Stimulated activated CD8-positive, alpha-beta memory T cell treated with anti-CD3 and anti-CD28 coated beads, Interleukin-15, amount 100 ng/mL, for 24 hours (primary cell): Measurements from ENCODE around the gene KIT.

ENCODE experiments used
- DNase-seq: peaks from one replicate; pipeline ENCODE4 v3.0.0-alpha.2; 2020; ENCODE audit warnings: low read depth

The KIT gene

DNA sequence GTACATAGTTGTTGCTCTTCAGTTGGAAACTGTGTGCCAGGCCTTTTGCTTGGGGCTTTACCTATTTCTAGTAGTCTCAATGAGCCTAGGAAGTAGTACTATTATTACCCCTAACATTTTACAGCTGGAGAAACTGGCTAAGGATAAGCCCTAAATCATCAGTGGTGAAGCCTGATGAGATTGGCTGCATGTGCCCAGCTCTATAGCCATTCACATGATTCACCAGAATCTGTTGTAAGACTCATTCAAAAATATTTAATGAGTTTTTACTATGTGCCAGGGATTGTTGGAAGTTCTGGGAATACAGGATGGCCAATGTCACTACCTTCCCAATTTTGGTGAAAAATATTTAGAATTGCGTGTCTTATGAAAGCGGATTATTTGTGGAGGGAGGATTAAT lies 2.8 kb downstream of the KIT start:
- DNase-seq, result no peak

DNA sequence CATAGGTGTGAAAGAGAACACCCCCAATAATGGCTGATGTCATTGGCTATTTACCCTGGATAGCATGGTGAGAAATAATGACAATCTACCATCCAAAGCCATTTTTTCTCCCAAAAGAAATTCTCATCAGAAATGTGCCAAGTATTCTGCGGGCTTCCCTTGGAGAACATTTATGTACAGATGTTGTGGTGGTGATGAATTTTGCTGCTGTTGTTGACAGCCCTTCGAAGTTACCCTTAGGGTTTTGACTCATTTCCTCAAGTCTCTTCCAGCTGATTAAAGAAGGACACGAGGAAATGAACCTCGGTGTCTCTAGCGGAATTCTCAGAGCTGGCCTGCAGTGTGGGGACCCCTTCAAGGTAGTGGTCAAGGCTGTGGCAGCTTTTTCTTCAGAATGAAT lies 3.4 kb downstream of the KIT start:
- no peak for DNase-seq

DNA sequence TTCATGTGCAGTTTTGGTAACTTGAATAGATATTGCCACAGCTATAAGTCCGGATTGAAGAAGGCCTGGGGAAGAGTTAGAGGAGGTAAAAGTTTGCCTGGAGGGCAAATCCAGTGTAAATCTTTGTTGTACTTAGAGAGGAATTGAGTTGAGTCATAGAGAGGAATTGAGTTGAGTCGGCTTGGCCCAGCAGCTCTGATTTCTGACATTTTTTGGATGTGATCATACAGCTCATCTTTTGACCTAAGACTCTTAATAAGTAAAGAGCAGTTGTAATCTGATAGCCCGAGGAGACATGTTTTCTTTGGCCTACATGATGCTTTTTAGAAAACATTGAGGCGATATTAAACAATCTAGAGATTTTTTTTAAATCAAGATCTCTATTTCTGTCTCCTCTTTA lies 3.9 kb downstream of the KIT start:
- no peak for DNase-seq

DNA sequence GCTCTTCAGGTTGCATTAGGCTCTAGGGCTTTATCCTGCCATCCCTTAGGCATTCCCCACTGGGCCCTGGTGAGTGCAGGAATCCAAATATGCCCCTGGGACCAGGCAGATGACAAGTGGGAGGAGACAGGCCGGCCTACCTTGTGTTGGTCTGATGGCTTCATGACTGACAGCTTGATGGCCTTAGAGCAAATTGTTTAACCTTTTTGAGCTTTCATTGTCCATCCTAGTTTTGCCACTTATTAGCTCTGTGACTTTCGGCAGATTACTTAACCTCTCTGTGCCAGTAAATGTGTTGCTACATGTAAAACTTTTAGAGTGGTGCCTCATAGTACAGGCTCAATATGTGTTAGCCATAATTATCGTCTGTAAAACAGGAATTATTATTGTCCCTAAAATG lies 4.4 kb downstream of the KIT start:
- no peak for DNase-seq

DNA sequence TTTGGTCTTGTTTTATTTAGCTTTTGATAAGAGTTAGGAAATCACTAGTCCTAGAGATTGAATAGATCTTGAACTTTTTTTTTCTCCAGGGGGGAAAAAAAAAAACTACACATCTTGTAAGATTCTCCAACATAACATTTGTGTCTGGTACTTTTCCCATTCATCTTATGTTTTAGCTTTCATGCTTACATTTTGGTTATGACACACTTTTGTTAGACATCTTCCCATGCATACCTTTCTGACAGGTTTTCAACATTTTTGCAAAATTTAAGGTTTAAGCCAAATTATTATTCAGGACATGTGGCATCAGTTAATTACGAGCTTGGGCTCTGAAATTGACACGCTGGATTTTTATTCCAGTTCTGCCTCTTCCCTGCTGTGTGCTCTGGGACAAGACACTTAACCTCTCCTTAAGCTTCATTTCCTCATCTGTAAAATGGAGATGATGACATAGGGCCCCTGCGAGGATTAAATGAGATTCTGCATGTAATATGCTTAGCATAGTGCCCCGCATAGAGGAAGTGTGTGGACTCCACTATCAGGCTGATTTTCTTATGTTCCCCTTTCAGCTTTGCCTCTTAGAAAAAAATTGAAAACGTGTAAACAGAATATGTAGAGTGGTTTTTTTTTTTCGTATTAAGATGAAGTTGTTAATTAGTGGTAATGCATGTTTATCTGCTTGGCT lies 5.3 kb downstream of the KIT start:
- no peak for DNase-seq

DNA sequence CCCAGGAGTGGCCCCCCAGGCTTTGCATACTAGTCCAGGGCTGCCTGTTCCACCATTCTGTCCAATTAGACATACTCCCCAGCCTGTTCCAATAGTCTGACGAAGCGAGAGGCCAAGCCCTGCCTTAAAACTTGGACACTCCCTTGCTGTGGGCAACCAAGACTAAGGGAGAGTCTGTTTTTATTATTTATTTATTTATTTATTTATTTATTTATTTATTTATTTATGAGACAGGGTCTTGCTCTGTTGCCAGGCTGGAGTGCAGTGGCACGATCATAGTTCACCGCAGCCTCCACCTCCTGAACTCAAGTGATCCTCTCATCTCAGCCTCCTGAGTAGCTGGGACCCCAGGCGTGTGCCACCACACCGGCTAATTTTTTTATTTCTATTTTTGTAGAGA lies 6.6 kb downstream of the KIT start:
- no peak for DNase-seq

DNA sequence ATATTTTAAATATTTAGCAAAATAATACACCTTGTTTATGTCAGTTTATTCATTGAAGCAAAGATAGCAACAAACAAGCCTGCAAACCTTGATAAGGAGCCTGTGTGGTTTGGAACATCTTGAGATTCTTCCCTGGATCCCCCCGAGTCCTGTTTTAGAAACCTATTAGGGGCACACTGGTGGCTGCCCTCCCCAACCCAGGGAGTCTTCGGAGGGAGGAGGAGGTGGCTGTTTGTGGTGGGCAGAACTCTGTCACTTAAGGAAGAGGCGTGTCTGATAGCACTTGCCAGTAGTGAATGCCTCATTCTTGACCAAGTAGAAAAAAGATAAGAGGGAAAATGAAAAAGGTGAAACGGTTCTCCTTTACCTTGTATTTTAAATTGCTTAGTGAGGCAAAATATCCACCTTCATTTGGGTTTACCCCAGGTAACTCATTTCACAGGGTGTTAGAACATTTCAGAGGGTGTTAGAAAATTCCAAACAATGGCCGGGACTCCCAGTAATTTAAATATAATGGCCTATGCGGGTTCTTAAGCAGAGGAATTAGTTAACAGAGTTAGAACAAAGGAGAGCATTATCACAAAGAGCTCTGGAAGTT lies 10.4 kb downstream of the KIT start:
- DNase-seq, result no peak

DNA sequence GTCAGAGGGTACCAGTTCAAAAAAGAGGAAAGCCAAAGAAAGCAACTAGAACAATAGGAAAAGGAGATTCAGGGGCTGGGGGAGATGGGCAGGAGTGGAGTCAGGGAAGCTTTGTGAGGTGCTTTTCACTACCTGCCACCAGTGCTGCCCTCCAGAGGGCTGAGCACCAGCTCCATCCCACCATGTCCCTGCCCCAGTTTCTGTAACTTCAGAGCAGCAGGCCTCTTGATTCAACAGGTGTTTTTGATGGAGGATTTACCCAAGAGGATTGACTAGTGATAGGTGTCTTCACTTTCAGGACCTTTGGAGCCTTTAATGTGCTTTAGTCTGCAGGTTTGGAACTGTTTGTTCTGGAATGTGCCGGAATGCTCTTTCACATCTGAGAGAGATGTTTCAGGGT lies 12.1 kb downstream of the KIT start:
- no peak for DNase-seq

DNA sequence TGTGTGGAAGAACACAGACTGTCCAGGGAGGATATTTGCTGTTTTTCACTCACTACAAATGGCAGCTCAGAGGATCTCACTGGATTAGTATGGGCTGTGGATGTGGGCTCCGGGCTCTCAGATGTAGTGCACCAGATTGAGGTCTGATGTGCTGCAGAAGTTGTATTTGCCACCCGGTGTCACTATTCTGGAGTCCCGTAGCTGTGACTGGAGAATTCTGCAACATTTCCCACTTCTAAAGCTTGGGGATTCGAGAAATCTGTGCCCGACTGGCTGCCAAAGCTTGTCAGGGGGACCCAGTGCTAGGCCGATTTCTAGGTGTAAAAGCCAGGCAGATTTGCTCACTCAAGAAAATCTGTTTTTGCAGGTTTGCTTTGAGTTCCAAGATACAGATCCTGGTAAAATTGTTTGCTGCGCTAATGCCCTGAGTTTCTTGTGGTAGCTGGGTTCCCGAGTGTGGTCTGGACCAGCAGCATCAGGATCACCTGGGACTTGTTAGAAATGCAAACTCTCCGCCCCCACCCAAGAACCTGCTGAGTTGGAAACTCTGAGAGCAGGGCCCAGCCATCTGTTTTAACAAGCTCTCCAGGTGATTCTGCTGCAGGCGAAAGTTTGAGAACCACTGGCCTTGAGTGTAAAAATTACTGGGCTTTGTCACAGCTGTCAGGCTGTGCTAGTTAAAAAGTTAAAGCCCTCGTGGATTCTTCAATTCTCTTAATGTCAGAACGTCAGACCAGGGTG lies 18.1 kb downstream of the KIT start:
- DNase-seq, result no peak

DNA sequence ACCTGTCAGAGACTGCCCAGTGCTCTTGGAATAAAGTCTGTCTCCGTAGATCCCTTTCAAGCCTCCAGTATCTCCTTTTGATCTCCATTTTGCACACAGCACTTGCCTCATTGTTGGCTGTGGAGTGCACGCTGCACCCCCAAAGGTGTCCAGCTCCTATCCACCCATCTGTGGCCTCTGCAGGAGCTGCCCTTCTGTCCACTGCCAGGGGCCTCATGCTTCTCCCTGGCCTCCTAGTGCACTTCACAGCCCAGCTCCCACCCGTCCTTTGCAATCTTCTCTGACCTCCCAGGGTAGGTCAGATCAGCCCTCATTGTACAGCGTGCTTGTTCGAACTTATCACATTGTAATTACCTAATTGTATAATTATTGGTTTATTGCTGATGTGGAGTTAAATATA lies 18.9 kb downstream of the KIT start:
- no peak for DNase-seq

DNA sequence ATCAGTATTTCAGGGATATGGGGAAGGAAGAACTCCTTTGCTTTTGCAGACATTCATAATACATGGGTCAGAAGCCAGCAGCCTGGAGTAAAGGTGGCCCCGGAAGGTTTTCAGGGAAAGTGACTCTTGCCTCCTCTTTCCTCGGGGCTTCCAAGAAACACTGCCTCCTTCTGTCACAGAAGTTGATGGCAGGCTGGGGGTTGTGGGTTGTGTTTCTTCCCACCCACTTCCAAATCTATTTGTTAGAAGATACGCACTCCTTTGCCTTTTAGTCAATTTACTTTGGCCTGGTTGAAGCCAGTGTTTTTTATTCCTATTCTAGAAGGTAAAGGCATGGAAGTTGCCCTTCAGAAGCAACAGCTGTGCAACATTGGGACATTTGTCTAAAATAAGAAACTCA lies 19.7 kb downstream of the KIT start:
- no peak for DNase-seq

DNA sequence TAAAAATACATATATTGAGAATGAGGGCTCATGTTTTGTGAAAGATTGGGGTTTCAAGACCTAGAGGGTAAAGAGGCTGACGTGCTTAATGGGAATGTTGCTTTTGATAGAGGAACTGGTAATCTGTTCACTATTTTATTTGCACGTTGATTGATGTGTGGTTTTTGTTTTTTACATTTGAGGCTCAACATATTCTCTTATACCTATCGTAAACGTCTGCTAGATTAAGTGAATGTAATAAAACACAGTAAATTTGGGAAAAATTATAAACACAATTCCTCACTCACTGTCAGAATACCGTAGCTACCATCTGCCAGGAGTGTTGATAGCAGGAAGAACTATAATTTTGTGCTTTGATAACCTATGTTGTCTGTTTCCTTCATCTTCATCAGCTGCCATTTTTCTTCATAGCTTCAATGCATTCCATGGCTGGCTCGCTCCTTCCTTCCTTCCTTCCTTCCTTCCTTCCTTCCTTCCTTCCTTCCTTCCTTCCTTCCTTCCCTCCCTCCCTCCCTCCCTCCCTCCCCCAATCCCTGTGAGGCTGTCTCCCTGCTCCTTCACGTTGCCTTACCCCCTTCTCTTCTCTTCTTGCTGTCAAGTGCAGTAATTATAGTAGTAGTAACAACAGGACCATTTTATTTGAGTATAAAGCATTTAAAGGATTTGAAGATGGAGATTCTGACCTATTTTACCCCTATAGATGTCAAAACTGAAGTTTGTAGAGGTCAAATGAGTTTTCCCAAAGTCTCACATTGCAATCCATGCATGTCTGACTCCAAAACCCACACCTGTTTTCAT lies 20.3 kb downstream of the KIT start:
- DNase-seq, result no peak

DNA sequence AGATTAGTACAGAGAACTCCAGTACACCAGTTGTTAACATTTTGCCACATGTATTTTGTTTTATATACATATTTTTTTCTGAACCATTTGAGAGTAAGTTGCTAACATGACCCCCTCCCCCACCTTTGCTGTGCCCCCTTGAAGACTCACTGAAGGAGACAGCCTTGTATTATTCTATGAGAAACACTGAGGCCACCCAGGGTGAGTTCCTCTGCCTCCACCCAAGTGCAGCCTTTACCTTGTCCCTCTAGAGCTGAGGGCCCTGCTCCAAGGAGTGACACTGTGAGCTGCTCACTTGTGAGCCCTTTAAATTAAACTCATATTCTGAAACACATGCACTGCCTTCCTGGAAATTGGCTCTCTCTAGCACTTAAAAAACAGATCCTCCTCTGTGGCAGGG lies 21.1 kb downstream of the KIT start:
- no peak for DNase-seq

DNA sequence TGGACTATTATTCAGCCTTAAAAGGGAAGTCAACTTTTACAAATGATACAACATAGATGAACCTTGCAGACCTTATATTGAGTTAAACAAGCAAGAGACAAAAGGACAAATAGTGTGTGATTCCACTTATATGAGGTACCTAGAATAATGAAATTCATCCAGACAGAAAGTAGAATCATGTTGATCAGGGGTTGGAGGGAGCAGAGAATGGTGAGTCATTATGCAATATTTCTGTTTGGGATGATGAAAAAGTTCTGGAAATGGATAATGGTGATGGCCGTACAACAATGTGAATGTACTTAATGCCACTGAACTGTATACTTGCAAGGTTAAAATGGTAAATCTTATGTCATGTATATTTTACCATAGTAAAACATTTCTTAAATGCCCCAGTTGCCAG lies 22.1 kb downstream of the KIT start:
- DNase-seq, result no peak

DNA sequence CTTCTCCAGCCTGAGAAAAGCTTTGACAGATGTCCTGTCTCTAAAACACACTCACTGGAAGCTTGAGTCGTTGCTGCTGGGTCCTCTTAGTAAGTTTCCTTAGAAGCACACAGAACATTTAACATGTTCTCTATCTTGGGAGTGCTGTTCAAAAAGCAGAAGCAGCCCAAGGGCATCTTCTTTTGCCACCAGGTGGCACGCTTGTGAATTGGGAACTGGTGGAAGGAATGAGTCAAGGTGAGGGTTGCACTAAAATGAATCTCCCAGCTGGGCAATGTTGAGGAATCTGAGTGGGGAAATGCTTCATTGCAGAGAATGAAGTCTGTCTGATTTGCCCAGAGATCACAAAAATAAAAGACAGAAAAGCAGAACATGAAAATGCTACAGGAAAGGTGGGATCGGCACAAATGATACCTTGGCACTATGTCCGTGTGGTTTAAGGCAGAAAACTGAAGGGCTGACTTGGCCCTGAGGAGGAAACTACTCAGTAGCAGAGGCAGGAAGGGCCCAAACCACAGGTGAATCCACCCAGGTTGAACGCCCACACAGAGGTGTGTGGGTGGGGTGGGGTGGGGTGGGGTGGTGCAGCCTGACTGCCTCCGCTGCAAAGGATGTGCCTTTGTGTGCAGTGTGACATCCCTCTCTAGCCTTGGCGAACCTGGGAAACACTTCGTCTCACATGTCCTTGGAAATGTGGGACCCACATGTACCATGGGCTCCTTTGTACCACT lies 26.0 kb downstream of the KIT start:
- DNase-seq, result no peak

DNA sequence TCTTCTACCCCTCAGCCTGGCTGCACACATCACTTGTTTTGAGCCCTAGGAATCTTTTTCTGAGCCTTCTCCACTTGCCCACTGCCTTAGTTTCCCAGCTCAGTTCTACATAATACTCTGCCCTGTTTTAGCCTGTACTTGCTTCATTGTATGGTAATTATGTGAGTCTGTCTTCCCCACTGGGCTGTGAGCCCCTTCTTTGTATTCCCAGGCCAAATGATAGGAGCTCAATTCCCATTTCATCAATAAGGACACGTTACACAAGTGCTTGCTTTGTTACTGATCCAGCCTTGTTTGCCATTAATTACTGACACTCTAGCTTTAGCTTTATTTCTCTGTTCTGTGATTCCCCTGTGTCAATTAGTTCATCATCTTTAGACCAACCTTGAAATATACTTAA lies 28.1 kb downstream of the KIT start:
- no peak for DNase-seq

DNA sequence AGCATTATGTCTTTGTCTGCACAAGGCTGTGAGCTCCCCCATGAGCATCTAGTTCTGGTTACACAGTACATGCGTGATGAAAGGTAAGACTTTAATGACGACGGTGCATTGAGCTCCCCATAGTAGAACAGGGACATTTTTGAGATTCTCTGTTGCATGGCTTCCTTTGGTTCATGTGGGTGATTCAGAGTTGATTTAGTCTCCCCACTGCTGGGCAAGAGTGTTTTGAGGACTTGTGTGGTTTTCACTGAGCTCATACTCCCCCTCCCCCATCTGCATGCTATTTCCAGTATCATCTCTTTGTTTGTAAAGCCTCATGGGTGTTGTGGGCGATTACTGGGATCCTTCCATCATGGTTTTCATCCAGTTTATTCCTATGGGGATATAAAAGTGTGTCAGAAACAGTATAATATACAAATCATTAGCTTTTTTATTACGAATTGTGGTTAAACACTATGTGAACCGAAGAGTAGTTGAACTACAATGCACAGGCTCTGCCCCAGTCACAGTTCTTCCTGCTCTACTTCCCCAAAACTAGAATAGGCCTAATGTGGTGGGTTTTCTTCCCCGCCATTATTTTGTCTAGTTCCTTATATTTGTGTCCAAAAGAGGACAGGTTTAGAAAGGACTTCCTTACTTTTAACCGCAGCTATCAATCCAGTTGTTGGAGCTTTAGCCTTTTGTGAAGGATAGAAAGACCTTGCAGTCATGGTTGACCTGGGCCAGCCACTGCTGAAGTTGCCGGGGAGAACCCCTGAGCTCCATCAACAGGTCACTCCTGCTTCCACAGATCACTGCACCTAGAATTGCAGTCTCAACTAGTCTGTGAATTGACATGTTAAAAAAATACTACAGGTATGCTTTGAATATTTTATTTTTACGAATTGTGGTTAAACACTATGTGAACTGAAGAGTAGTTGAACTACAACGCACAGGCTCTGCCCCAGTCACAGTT lies 30.4 kb downstream of the KIT start:
- DNase-seq, result no peak

DNA sequence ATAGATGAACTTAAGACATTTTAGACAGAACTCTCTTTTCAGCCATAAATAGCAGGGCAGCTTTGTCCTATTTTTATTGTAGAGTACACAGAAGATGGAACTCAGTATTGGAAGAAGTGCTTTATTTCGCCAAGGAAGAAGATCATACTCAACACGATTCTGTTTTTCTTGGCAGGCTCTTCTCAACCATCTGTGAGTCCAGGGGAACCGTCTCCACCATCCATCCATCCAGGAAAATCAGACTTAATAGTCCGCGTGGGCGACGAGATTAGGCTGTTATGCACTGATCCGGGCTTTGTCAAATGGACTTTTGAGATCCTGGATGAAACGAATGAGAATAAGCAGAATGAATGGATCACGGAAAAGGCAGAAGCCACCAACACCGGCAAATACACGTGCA lies 37.6 kb downstream of the KIT start:
- no peak for DNase-seq

DNA sequence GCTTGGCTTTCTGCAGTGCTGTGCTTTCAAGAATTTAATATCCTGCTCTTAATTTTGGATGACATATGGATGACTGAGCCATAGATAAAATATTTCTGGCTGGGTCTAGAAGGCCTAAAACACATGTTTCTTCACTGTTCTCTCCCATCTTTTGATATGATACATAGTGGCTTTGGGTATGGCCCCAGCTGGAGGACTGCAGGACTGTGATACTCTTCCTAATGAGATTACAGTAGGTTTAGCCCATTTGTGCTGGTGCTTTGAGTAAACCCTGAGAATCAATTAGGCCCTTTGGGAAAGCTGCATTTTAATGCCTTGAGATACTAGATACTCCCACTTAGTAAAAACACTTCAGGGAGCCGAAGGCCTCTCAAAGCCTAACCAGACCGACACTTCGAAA lies 38.0 kb downstream of the KIT start:
- no peak for DNase-seq

DNA sequence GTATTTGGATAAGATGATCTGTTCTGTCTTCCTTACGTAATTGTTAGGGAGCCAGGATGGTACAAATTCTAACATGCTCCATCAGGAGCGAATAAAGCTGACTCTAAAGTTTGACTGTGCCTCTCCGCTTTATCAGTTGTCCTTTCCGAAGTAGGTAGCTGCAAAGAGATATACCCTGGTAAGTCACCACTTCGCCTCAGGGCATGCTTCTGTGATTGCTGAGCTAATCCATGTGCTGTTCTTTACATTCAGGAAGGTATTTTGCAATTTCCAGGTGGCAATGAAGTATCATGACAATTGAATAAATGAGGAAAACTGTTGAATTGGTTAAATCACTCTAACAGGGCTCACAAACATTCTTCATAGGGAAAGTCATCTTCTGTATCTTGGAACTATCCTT lies 38.9 kb downstream of the KIT start:
- DNase-seq, result no peak

DNA sequence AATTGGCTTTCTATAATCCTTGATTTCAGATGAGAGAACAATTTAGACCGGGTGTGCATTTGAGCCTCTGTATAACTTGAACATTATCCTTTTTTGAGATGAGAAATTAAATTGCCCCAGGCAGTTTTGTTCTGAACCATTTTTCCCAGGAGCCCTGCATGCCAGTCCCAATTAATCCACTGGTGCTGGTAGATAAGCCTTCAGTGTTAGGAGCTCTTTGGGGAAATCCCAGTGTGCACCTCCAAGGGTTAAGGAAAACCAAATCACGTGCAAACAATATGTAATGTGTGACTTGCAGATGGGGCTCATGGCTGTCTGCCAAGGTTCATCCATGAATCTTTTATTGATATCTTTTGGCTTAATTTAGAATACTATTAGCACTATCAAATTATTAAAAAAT lies 43.2 kb downstream of the KIT start:
- no peak for DNase-seq
